Measurements from ENCODE around the gene G3BP2.

G3BP2 gene

GRCh38 chr4:75673959-75674328 is 733 bp upstream of the G3BP2 start:
- Histone ChIP-seq H4K20me1 (ENCODE audit: insufficient read depth, low read length) (peaks cover 27% of the 10 kb centered on the region), H2AFZ (ENCODE audit: low read length) (peak overlapping the region; percentile 79), H3K79me2 (ENCODE audit: low read length) (peaks cover 42% of the 10 kb centered on the region), H3K4me3 (ENCODE audit: low read length) (peak overlapping the region; percentile 99), H3K27ac (ENCODE audit: low read length) (peak overlapping the region; percentile 91), H3K9ac (ENCODE audit: low read length) (peak overlapping the region; percentile 97), H3K27me3 (replicated peaks; ENCODE audit: insufficient read depth, low read length) (no peaks in the 10 kb centered on the region), H3K4me2 (ENCODE audit: low read depth, low read length) (peak overlapping the region; percentile 69), H3K9me2 (replicated peaks; ENCODE audit: insufficient read depth, low read length) (no peaks in the 10 kb centered on the region), H3F3A (ENCODE audit: insufficient read depth, low read length) (peaks cover 15% of the 10 kb centered on the region), H3K9me3 (replicated peaks; ENCODE audit: insufficient read depth, low read length) (no peaks in the 10 kb centered on the region), H3K36me3 (replicated peaks; ENCODE audit: insufficient read depth, low read length) (no peaks in the 10 kb centered on the region), H3K4me1 (ENCODE audit: low read length) (peaks cover 22% of the 10 kb centered on the region)
- no peak for DNase-seq
- TF ChIP-seq CTCF (IDR thresholded peaks at IDR 0.05; ENCODE audit: low read length) (no peak), EZH2phosphoT487 (IDR thresholded peaks at IDR 0.05; ENCODE audit: low read length) (no peak), EZH2 (optimal IDR thresholded peaks at IDR 0.05; ENCODE audit: low read depth, low read length) (no peak)

GRCh38 chr4:75672461-75673026 is 667 bp downstream of the G3BP2 start:
- H3K27ac ChIP-seq (ENCODE audit: low read length) = peak overlapping the region; percentile 91
- H3K4me1 ChIP-seq (ENCODE audit: low read length) = peaks cover 22% of the 10 kb centered on the region
- TF ChIP-seq EZH2 (optimal IDR thresholded peaks at IDR 0.05; ENCODE audit: low read depth, low read length) = no peak
- TF ChIP-seq CTCF (IDR thresholded peaks at IDR 0.05; ENCODE audit: low read length) = no peak
- no peak for TF ChIP-seq EZH2phosphoT487 (IDR thresholded peaks at IDR 0.05; ENCODE audit: low read length)
- peaks cover 56% of the 10 kb centered on the region for H3K79me2 ChIP-seq (ENCODE audit: low read length)
- DNase-seq = peak; percentile 72
- H3K27me3 ChIP-seq (replicated peaks; ENCODE audit: insufficient read depth, low read length) = no peaks in the 10 kb centered on the region
- H3F3A ChIP-seq (ENCODE audit: insufficient read depth, low read length) = peaks cover 15% of the 10 kb centered on the region
- H3K36me3 ChIP-seq (replicated peaks; ENCODE audit: insufficient read depth, low read length) = no peaks in the 10 kb centered on the region
- H3K9me3 ChIP-seq (replicated peaks; ENCODE audit: insufficient read depth, low read length) = no peaks in the 10 kb centered on the region
- H3K9me2 ChIP-seq (replicated peaks; ENCODE audit: insufficient read depth, low read length) = no peaks in the 10 kb centered on the region
- H3K4me2 ChIP-seq (ENCODE audit: low read depth, low read length) = peak overlapping the region; percentile 87
- H3K9ac ChIP-seq (ENCODE audit: low read length) = peak overlapping the region; percentile 97
- peak overlapping the region; percentile 81 for H2AFZ ChIP-seq (ENCODE audit: low read length)
- H4K20me1 ChIP-seq (ENCODE audit: insufficient read depth, low read length) = peaks cover 39% of the 10 kb centered on the region
- peak overlapping the region; percentile 99 for H3K4me3 ChIP-seq (ENCODE audit: low read length)

GRCh38 chr4:75671802-75672421 is 1.3 kb downstream of the G3BP2 start:
- Histone ChIP-seq H3K27ac (ENCODE audit: low read length) (peak overlapping the region; percentile 91), H3F3A (ENCODE audit: insufficient read depth, low read length) (peaks cover 15% of the 10 kb centered on the region), H3K9ac (ENCODE audit: low read length) (peak overlapping the region; percentile 97), H3K4me1 (ENCODE audit: low read length) (peaks cover 22% of the 10 kb centered on the region), H3K36me3 (replicated peaks; ENCODE audit: insufficient read depth, low read length) (no peaks in the 10 kb centered on the region), H2AFZ (ENCODE audit: low read length) (peak overlapping the region; percentile 81; the same call in 1 of the 2 replicates), H3K9me3 (replicated peaks; ENCODE audit: insufficient read depth, low read length) (no peaks in the 10 kb centered on the region), H3K79me2 (ENCODE audit: low read length) (peaks cover 62% of the 10 kb centered on the region), H3K4me3 (ENCODE audit: low read length) (peak overlapping the region; percentile 99), H3K27me3 (replicated peaks; ENCODE audit: insufficient read depth, low read length) (no peaks in the 10 kb centered on the region), H4K20me1 (ENCODE audit: insufficient read depth, low read length) (peaks cover 40% of the 10 kb centered on the region), H3K4me2 (ENCODE audit: low read depth, low read length) (peak overlapping the region; percentile 87), H3K9me2 (replicated peaks; ENCODE audit: insufficient read depth, low read length) (no peaks in the 10 kb centered on the region)
- TF ChIP-seq EZH2phosphoT487 (IDR thresholded peaks at IDR 0.05; ENCODE audit: low read length) = no peak
- TF ChIP-seq EZH2 (optimal IDR thresholded peaks at IDR 0.05; ENCODE audit: low read depth, low read length) = no peak
- TF ChIP-seq CTCF (IDR thresholded peaks at IDR 0.05; ENCODE audit: low read length) = no peak
- DNase-seq = no peak
